HG03097 (cell line): ENCODE measurements around the gene PEAK1.
"Not testable (repeated sequence)": the region's sequence is repeated elsewhere in the genome, so short reads cannot be mapped to it uniquely, and the experiment has no call there.

ENCODE experiments used
- ATAC-seq: cut with Tn5 transposase; IDR thresholded peaks from one replicate; pipeline ENCODE4 v1.9.1; 2021; ENCODE audit not compliant: unreplicated experiment, low FRiP score

PEAK1 gene

DNA sequence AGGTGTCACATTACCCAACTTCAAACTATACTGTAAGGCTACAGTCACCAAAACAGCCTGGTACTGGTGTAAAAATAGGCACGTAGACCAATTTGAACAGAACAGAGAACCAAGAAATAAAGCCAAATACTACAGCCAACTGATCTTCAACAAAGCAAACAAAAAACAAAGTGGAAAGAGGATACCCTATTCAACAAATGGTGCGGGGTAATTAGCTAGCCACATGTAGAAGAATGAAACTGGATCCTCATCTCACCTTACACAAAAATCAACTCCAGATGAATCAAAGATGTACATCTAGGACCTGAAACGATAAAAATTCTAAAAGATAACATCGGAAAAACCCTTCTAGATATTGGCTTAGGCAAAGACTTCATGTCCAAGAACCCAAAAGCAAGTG lies 13.1 kb downstream of the PEAK1 start:
- ATAC-seq, result no peak

DNA sequence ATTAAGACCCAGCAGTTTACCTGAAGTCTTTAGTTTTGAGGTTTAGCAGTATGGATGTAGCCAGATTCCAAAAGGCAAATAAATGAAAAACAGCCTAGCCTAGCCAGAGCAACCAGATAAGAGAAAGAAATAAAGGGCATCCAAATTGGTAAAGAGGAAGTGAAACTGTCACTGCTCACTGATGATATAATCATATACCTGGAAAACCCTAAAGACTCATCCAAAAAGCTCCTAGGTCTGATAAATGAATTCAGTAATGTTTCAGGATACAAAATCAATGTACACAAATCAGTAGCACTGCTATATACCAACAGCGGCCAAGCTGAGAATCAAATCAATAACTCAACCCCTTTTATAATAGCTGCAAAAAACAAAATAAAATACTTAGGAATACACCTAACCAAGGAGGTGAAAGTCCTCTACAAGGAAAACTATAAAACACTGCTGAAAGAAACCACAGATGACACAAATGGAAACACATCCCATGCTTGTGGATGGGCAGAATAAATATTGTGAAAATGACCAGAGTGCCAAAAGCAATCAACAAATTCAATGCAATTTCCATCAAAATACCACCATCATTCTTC lies 13.6 kb downstream of the PEAK1 start:
- not testable (repeated sequence) for ATAC-seq

GRCh38 chr15:77402740-77403379 lies 17.0 kb downstream of the PEAK1 start:
- no peak for ATAC-seq

DNA sequence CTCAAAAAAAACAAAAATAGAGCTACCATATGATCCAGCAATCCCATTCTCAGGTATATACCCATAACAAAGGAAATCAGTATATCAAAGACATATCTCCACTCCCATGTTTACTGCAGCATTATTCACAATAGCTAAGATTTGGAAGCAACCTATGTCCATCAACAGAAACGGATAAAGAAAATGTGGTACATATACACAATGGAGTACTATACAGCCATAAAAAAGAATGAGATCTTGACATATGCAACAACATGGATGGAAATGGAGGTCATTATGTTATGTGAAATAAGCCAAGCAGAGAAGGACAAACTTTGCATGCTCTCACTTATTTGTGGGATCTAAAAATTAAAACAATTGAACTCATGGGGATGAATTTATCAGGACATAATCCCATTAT lies 19.6 kb downstream of the PEAK1 start:
- no peak for ATAC-seq

GRCh38 chr15:77398927-77399326 lies 21.0 kb downstream of the PEAK1 start:
- ATAC-seq, result no peak

GRCh38 chr15:77396692-77397091 lies 23.2 kb downstream of the PEAK1 start:
- no peak for ATAC-seq

DNA sequence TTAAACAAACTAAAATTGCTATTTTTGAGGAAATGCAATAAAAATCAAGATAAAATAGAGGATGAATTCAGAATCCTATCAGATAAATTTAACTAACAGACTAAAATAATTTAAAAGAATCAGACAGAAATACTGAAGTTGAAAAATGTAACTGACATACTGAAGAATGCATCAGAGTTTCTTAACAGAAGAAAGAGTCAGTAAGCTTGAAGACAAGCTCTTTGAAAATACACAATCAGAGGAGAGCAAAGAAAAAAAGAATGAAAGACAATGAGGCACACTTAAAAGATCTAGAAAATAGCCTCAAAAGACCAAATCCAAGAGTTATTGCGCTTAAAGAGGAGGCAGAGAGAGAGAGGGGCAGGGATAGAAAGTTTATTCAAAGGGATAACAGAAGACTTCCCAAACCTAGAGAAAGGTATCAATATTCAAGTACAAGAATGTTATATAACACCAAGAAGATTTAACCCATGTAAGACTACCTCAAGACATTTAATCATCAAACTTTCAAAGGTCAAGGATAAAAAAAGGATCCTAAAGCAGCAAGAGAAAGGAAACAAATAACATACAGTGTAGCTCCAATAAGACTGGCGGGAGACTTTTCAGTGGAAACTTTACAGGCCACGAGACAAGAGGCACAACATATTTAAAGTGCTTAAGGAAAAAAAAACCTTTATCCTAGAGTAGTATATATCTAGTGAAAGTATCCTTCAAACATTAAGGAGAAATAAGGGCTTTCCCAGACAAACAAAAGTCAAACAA lies 24.7 kb downstream of the PEAK1 start:
- ATAC-seq, result no peak

- ATAC-seq, result no peak
Measured at GRCh38 chr15:77393471-77393840, 26.4 kb downstream of the PEAK1 start.

DNA sequence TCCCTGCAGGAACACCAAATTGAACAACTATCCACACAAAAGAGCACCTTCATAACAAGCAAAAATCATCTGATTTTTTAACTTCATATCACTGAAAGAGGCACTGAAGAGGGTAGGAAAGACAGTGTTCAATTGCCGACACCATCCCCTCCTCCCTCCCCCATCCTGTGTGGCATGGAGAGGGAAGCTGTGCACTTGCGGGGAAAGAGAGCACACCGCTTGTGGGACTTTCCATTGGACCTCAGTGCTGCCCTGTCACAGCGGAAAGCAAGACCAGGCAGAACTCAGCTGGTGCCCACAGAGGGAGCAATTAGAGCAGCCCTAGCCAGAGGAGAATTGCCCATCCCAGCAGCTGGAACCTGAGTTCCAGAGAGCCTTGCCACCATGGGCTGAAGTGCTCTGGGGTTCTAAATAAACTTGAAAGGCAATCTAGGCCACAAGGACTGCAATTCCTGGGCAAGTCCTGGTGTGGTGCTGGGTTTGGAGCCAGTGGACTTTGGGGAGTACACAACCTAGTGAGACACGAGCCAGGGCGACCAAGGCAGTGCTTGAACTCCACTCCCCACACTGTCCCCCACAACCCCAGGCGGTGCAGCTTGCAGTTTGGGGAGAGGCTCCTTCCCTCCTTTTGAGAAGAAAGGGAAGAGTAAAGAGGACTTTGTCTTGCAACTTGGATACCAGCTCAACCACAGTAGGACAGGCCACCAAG lies 27.0 kb downstream of the PEAK1 start:
- ATAC-seq, result no peak

DNA sequence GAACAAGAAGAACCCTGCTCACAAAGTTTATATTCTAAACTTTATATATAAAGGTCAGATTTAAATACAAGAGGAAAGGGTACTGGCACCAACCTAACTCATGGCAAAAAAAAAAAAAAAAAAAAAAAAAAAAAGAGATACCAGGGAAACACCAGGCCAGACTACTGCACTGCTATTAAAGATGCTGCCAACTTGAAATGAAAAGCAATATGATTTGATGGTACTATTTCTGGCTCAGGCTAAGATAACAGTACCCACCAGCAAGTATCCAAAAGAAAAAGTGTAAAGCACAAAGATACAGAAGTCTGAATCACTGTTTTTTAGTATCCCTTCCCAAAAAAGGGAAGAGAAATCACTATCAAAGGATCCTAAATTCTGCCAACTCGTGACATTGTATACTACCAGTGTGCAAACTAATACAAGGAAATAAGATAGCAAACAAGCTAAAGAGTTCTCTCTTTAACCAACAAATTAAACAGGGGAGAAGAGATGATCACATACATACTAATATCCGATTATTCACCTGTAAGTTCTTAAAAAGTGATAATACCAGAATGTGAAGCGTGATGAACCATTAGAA lies 28.4 kb downstream of the PEAK1 start:
- ATAC-seq, result no peak

DNA sequence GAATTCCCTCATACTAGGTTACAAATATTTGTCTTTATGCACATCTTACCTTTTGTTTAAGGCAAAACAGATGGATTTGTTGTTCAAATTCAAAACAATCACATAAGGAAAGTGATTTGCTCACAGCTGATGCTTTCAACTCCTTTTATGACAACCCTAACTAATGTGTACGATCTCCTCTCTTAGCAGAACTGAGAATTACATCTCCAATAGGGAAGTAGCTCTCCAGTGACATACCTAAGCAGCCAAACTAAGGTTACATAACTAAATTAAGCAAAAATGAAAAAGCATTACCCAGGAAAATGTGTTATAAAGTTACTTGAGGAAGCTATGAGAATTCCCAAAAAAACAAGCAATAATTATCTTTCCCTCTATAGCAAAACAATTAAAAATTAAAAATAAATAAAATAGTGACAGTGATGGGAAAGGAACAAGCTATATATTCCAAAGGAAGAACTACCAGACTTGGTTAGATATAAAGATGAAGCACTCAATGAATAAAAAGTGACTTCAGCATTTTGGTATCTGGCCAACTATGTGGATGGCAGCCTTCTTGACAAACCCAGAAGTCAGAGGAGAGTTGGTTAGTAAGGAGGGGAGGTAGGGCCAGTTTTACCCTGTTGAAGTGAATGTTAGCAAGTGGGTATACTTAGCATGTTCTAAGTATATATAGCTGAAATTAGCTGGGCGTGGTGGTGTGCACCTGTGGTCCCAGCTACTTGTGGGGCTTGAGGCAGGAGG lies 32.4 kb downstream of the PEAK1 start:
- ATAC-seq, result no peak

GRCh38 chr15:77386626-77387025 lies 33.3 kb downstream of the PEAK1 start:
- ATAC-seq, result no peak

DNA sequence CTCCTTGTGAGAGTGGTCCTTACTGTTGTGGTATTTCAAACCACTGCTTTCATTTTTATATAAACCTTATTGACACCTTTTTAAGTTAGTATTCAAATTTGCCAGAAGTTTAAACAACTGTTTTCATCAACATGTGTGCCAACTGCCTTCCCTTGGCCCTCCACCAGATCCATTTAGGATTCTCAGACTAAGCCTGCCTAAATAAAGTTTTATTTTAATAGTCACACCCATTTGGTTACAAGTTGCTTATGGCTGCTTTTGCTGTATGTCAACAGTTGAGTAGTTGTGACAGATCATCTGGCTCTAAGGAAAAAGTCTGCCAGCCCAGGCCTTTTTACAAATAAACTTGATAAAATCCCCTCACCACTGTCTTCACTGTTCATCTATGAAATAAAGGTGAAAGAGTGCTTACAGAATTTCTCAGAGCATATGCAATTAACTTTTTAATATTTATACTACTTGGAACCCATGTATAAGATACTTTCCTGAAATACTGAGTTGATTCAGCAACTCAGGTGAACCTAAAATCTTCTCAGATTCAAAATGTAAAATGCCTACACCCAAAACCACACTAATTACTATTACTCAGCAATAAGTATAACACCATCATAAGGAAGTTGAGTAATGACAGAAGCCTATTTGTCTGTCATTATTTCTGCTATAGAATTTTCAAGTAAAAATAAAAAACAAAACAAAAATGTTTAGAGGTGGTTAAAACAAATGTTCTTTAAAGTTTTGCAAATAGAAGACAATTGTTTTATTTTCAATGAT lies 35.1 kb downstream of the PEAK1 start:
- ATAC-seq, result no peak

DNA sequence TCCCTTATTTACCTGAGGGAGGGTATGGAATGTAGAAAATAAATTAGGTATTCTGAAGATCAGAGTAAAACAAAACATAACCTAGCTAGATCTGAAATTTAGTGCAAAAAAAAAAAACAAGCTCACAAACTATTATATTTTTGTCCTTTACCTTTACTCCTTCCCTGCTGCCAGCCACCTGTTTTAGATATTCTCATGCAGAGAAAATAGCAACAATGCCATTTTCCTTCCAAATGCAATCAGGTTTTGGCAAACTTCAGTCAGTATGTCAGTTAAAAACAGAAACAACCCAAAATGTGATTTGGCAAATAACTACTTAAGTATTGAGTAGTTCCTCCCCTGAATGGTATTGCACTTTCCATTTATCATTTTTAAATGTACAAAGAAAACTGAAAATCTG lies 35.8 kb downstream of the PEAK1 start:
- no peak for ATAC-seq

GRCh38 chr15:77380033-77380432 lies 39.9 kb downstream of the PEAK1 start:
- ATAC-seq, result no peak

- ATAC-seq, result no peak
Measured at GRCh38 chr15:77376770-77377169, 43.1 kb downstream of the PEAK1 start.

DNA sequence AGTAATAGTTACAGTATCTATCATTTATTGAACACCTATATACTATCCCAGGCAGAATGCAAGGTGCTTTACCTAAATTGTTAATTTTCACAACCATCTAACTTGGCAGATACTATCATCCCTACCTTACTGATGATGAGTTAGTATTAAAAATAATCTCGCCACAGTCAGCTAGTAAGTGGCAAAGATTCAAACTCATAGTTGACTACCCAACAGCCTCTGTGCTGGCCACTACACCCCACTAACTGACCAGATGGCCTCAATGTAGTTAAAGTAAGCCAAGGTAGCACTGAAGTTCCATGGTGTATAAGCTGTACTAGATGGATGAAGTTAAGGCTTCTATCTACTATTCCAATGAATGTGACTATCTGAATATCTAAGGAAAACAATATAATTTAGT lies 44.8 kb downstream of the PEAK1 start:
- ATAC-seq, result no peak

- no peak for ATAC-seq
Measured at GRCh38 chr15:77373441-77373840, 46.5 kb downstream of the PEAK1 start.

GRCh38 chr15:77371850-77372563 lies 47.9 kb downstream of the PEAK1 start:
- ATAC-seq, result no peak
